HG03196 (cell line): ENCODE results near the gene RUFY1.

Experiments used
- ATAC-seq: cut with Tn5 transposase; IDR thresholded peaks from one replicate; pipeline ENCODE4 v1.9.1; 2021; ENCODE audit not compliant: unreplicated experiment

The RUFY1 gene

DNA sequence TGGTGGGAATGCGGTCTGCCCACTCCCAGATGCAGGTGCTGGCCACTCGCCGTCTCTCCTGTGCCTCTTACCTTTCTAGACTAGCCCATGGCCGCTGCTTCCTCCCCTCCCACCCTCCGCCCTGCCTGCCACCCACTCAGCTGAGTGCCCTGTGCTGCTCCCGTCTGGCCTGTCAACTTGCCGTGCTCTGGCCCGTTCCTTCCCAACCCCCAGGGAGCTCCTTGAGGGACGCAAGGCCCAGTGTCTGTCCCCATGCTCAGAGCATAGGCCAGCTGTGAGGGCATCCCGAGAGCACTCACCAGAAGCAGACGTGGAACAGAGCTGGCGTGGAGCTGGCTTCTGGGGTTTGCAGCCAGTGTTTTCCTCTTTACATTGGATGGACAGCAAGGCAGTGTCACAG is 53.0 kb downstream of the RUFY1 start:
- ATAC-seq: no peak

DNA sequence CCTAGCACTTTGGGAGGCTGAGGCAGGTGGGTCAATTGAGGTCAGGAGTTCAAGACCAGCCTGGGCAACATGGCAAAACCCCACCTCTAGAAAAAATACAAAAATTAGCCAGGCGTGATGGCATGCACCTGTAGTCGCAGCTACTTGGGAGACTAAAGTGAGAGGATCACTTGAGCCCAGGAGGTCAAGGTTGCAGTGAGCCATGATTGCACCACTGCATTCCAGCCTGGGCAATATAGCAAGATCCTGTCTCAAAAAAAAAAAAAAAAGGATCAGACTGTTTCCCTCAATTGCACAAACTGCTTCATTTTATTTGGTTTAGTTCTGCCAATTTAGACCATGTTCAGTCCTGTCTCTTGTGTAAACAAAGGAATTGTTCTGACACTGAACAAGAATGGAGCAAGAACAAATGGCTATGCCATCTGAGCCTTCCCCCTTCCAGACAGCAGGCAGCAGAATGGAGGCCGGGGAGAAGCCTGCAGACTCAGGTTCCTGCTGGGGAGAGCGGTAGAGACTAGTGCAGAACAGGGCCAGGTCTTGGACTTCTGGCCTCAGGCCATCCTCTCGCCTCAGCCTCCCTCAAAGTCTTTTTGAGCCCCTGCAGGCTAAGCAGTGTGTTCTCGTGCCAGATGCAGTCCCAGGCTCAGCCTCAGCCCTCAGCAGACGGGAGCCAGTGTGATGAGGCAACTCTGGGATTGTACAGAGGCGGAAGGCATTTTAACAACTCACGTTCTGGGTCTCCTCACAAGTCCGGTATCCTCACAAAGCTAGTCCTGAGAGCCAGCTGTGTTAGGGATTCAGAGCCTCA is 54.9 kb downstream of the RUFY1 start:
- no peak for ATAC-seq

GRCh38 chr5:179606071-179606909 is 55.9 kb downstream of the RUFY1 start:
- ATAC-seq: no peak

- ATAC-seq: no peak
Observed at GRCh38 chr5:179606910-179607159, 56.5 kb downstream of the RUFY1 start.

- no peak for ATAC-seq
Observed at GRCh38 chr5:179607160-179607931, 57.0 kb downstream of the RUFY1 start.

DNA sequence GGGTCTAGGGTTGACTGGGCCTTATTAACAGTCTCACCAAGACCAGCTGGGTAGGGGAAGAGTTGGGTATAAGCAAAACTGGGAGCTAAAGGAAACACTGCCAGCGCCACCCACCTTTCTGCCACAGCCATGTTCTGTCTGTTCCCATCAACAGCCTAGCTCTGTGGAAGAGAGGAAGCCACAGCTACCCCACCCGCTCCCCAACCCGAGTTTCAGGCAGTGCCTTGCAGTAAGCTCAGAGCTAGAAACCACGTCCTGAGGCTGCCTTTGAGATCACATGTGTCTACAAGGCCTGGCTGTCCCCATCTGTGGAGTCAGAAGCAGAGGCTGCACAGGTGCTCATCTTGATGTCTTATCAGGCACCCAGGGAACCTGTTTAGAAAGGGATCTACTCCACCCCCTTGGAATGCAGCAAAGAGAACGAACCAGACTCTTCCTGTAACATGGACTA is 57.8 kb downstream of the RUFY1 start:
- no peak for ATAC-seq

GRCh38 chr5:179609834-179610108 is 59.4 kb downstream of the RUFY1 start:
- no peak for ATAC-seq

GRCh38 chr5:179610109-179610902 is 60.0 kb downstream of the RUFY1 start:
- ATAC-seq: no peak

DNA sequence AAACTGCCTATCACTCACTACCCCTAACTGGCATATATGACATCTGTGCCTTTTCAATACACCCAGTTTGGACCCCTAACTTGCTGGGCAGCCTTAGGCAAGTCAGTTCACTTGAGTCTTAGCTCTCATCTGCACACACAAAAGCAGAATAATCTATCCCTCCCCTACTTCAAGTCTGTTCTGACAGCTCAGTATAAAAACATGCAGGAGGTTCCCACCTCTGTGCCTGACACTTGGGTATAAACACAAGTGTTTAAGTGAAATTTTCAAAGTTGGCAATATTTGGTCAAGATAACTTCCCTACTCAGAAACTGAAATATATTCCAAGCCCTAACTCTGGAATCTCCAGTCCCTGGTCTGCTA is 60.5 kb downstream of the RUFY1 start:
- ATAC-seq: no peak

DNA sequence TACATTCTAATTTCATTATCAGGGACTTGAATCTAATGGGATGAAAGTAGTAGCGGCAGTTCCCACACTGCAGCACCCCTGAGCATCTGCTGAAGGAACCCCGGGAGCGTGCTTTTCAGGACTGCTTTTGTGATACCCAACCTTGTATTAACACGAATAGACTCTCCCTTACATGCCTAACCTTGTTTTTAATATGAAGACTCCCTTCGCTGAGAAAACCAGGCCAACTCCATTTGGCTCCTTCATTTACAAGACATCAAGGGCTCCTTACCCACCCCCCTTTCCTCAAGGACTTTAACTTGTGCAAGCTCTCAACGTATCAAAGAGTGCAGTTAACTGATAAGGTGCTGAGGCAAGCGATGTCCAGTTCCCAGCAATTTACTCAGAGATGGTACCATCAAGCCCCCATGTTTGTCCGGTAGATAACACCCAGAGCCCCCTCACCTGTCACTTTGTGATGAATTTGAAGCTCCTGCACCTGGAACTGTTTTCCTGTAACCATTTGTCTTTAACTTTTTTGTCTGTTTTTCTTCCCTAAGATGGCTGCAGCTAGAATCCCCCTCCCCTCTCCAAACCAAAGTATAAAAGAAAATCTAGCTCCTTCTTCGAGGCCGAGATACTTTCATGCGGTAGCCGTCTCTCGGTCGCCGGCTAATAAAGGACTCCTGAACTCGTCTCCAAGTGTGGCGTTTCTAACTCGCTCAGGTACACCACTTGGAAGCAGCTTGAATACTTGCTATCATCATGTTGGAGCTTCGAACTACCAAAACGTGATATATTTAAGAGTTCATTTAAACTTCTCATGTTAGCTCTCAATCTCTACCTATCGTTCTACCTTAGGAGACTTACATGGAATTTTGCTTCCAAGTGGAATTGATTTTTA is 62.5 kb downstream of the RUFY1 start:
- no peak for ATAC-seq

GRCh38 chr5:179613460-179614071 is 63.2 kb downstream of the RUFY1 start:
- ATAC-seq: no peak

DNA sequence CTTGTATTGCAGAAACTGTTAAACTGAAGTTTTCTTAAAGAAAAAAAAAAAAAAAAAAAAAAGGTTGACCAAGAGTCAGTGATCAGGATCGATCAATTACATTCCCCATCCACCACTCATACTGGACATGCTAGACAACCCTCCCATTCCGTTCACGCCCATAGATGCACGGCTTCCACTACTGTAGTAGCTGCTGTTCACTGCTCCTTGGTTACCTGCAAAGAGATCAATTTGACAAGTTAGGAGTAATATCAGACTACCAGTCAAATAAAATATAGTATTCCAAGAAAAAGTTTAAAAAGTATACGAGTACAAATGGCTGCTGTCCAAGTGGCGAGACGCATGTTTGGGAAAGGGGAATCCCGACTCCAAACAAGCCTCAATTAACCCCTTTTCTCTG is 64.4 kb downstream of the RUFY1 start:
- no peak for ATAC-seq

GRCh38 chr5:179615203-179615602 is 64.8 kb downstream of the RUFY1 start:
- ATAC-seq: no peak

- ATAC-seq: no peak
Observed at GRCh38 chr5:179616002-179616594, 65.7 kb downstream of the RUFY1 start.

GRCh38 chr5:179617930-179618329 is 67.6 kb downstream of the RUFY1 start:
- no peak for ATAC-seq

- ATAC-seq: no peak
Observed at GRCh38 chr5:179618923-179619554, 68.7 kb downstream of the RUFY1 start.

- ATAC-seq: no peak
Observed at GRCh38 chr5:179619776-179620175, 69.4 kb downstream of the RUFY1 start.

- ATAC-seq: no peak
Observed at GRCh38 chr5:179620293-179620692, 69.9 kb downstream of the RUFY1 start.
